H9 (cell line): Measurements from ENCODE around the gene PDXDC1. TPM values are rescaled to one million over a fixed set of nuclear protein-coding genes. Genes with fewer than 3 reads are reported as not detected.

Experiments used
- DNase-seq: peaks from one replicate; pipeline ENCODE4 v3.0.0-alpha.2; 2017
- H2AFZ ChIP-seq: one replicate; pipeline ENCODE4 v1.6.1; 2013; ENCODE audit warnings: mild to moderate bottlenecking, low read length, control low read depth, moderate library complexity
- H2AK5ac ChIP-seq: 2 replicates; pipeline ENCODE4 v1.6.1; 2013; ENCODE audit warnings: low read length, control low read depth, mixed read lengths; ENCODE audit not compliant: insufficient read length
- H2BK120ac ChIP-seq: one replicate; pipeline ENCODE4 v1.6.1; 2013; ENCODE audit warnings: low read depth, mild to moderate bottlenecking, low read length, control low read depth, inconsistent platforms; ENCODE audit not compliant: poor library complexity, severe bottlenecking
- H2BK12ac ChIP-seq: 2 replicates; pipeline ENCODE4 v1.6.1; 2013; ENCODE audit warnings: low read length, control low read depth, mixed read lengths, low read depth; ENCODE audit not compliant: insufficient read length
- H2BK15ac ChIP-seq: 2 replicates; pipeline ENCODE4 v1.6.1; 2013; ENCODE audit warnings: low read depth, low read length, control low read depth
- H2BK20ac ChIP-seq: one replicate; pipeline ENCODE4 v1.6.1; 2013; ENCODE audit warnings: low read depth, mild to moderate bottlenecking, low read length, control low read depth, inconsistent platforms; ENCODE audit not compliant: poor library complexity, severe bottlenecking
- H2BK5ac ChIP-seq: 2 replicates; pipeline ENCODE4 v1.6.1; 2013; ENCODE audit warnings: low read length, control low read depth, mixed read lengths; ENCODE audit not compliant: insufficient read length
- H3K14ac ChIP-seq: 2 replicates; pipeline ENCODE4 v1.6.1; 2013; ENCODE audit warnings: low read length, control low read depth; ENCODE audit not compliant: insufficient read depth
- H3K18ac ChIP-seq: 2 replicates; pipeline ENCODE4 v1.6.1; 2013; ENCODE audit warnings: low read depth, mild to moderate bottlenecking, mixed read lengths, low read length, control low read depth; ENCODE audit not compliant: insufficient read length
- H3K23ac ChIP-seq: 2 replicates; pipeline ENCODE4 v1.6.1; 2013; ENCODE audit warnings: low read length, control low read depth, mixed read lengths, low read depth; ENCODE audit not compliant: insufficient read length
- H3K23me2 ChIP-seq: 2 replicates; pipeline ENCODE4 v1.6.1; 2013; ENCODE audit warnings: low read depth, mild to moderate bottlenecking, mixed read lengths, low read length, control low read depth; ENCODE audit not compliant: insufficient read length, poor library complexity, severe bottlenecking
- H3K27ac ChIP-seq: 2 replicates; pipeline ENCODE4 v1.5.1; 2013; ENCODE audit warnings: low read length, control low read depth, mixed read lengths, low read depth; ENCODE audit not compliant: insufficient read length
- H3K27me3 ChIP-seq: 2 replicates; pipeline ENCODE4 v1.6.1; 2013; ENCODE audit warnings: low read length, control low read depth, inconsistent platforms; ENCODE audit not compliant: insufficient read depth
- H3K4ac ChIP-seq: 2 replicates; pipeline ENCODE4 v1.6.1; 2013; ENCODE audit warnings: low read depth, mild to moderate bottlenecking, control low read depth, inconsistent platforms, low read length, moderate library complexity
- H3K4me1 ChIP-seq: 2 replicates; pipeline ENCODE4 v1.6.1; 2013; ENCODE audit warnings: low read length, control low read depth, inconsistent platforms; ENCODE audit not compliant: insufficient read depth
- H3K4me2 ChIP-seq: 2 replicates; pipeline ENCODE4 v1.6.1; 2013; ENCODE audit warnings: low read length, control low read depth, mixed read lengths; ENCODE audit not compliant: insufficient read length, insufficient read depth
- H3K56ac ChIP-seq: 2 replicates; pipeline ENCODE4 v1.6.1; 2013; ENCODE audit warnings: low read depth, mild to moderate bottlenecking, mixed read lengths, low read length, control low read depth; ENCODE audit not compliant: insufficient read length
- H3K79me1 ChIP-seq: 2 replicates; pipeline ENCODE4 v1.6.1; 2013; ENCODE audit warnings: low read depth, mild to moderate bottlenecking, moderate library complexity, low read length, control low read depth, inconsistent platforms; ENCODE audit not compliant: insufficient read depth, poor library complexity, severe bottlenecking
- H3K79me2 ChIP-seq: 2 replicates; pipeline ENCODE4 v1.6.1; 2013; ENCODE audit warnings: low read length, control low read depth, inconsistent platforms; ENCODE audit not compliant: insufficient read depth
- H3K9ac ChIP-seq: 2 replicates; pipeline ENCODE4 v1.6.1; 2013; ENCODE audit warnings: low read length, control low read depth, mixed read lengths; ENCODE audit not compliant: insufficient read length; ENCODE audit errors: extremely low read depth
- H3K9me3 ChIP-seq: one replicate; pipeline ENCODE4 v1.6.1; 2013; ENCODE audit warnings: low read depth, low read length, inconsistent platforms; ENCODE audit not compliant: control insufficient read depth
- H3T11ph ChIP-seq: one replicate; pipeline ENCODE4 v1.6.1; 2013; ENCODE audit warnings: mild to moderate bottlenecking, low read length, control low read depth, inconsistent platforms
- H4K20me1 ChIP-seq: one replicate; pipeline ENCODE4 v1.6.1; 2013; ENCODE audit not compliant: control insufficient read depth, insufficient read length, insufficient read depth
- H4K5ac ChIP-seq: 2 replicates; pipeline ENCODE4 v1.6.1; 2013; ENCODE audit warnings: low read depth, mild to moderate bottlenecking, mixed read lengths, low read length, control low read depth; ENCODE audit not compliant: insufficient read length
- H4K8ac ChIP-seq: replicated peaks from 2 replicates; pipeline ENCODE4 v1.6.1; 2013; ENCODE audit warnings: low read length, control low read depth, mixed read lengths, low read depth; ENCODE audit not compliant: insufficient read length
- H4K91ac ChIP-seq: 2 replicates; pipeline ENCODE4 v1.6.1; 2013; ENCODE audit warnings: low read depth, mild to moderate bottlenecking, moderate library complexity, mixed read lengths, low read length, control low read depth; ENCODE audit not compliant: insufficient read length
- H3K27ac Mint-ChIP-seq, 3 experiments: 2 replicates in 2 of 3; 3 replicates in 1 of 3; pipeline ENCODE4 v1.8.0; 2020 to 2021; ENCODE audit warnings: mixed read lengths in 3 of 3, mild to moderate bottlenecking in 1 of 3, moderate library complexity in 1 of 3
- H3K27me3 Mint-ChIP-seq: 2 replicates; pipeline ENCODE4 v1.8.0; 2021; ENCODE audit warnings: low read depth, mild to moderate bottlenecking, moderate library complexity, mixed read lengths
- H3K36me3 Mint-ChIP-seq, 3 experiments: 2 replicates in 2 of 3; 3 replicates in 1 of 3; pipeline ENCODE4 v1.8.0; 2020 to 2021; ENCODE audit warnings: low read depth in 3 of 3, mixed read lengths in 3 of 3; ENCODE audit not compliant: insufficient read depth in 1 of 3
- H3K4me1 Mint-ChIP-seq, 2 experiments: 2 replicates each; pipeline ENCODE4 v1.8.0; 2020; ENCODE audit warnings: mixed read lengths in 2 of 2
- H3K4me3 Mint-ChIP-seq, 2 experiments: 2 replicates in 1 of 2; 3 replicates in 1 of 2; pipeline ENCODE4 v1.8.0; 2020 to 2021; ENCODE audit warnings: mild to moderate bottlenecking in 2 of 2, mixed read lengths in 2 of 2, moderate library complexity in 1 of 2
- H3K9me3 Mint-ChIP-seq, 2 experiments: 2 replicates in 1 of 2; 3 replicates in 1 of 2; pipeline ENCODE4 v1.8.0; 2020; ENCODE audit warnings: mild to moderate bottlenecking in 2 of 2, mixed read lengths in 2 of 2, moderate library complexity in 1 of 2
- WGBS: extraction: QIAGEN DNeasy Blood & Tissue Kit; methylation state at CpG from one replicate; pipeline ENCODE4 v1.1.7; 2013; ENCODE audit warnings: missing lambda C conversion rate, low lambda C conversion rate, mixed read lengths; ENCODE audit not compliant: insufficient read length; ENCODE audit errors: extremely low coverage; 5-methylcytosine and 5-hydroxymethylcytosine counted together
- total RNA-seq: library from RNA; stranded (reverse); gene quantifications from 2 replicates; pipeline ENCODE4 v1.2.1, GENCODE V29; 2021
- TF ChIP-seq, protein P1 (sequence below): fragments of 200-600 bp; sonication (generic); conservative IDR thresholded peaks from 3 replicates; pipeline ENCODE4 v1.8.0; 2021; ENCODE audit warnings: antibody characterized with exemption, mild to moderate bottlenecking

PDXDC1 gene
- total RNA-seq, 1 experiment from 2014 or later: 112 TPM

GRCh38 chr16:15041271-15042004 lies 66.6 kb downstream of the PDXDC1 start:
- TF ChIP-seq, protein P1, sequence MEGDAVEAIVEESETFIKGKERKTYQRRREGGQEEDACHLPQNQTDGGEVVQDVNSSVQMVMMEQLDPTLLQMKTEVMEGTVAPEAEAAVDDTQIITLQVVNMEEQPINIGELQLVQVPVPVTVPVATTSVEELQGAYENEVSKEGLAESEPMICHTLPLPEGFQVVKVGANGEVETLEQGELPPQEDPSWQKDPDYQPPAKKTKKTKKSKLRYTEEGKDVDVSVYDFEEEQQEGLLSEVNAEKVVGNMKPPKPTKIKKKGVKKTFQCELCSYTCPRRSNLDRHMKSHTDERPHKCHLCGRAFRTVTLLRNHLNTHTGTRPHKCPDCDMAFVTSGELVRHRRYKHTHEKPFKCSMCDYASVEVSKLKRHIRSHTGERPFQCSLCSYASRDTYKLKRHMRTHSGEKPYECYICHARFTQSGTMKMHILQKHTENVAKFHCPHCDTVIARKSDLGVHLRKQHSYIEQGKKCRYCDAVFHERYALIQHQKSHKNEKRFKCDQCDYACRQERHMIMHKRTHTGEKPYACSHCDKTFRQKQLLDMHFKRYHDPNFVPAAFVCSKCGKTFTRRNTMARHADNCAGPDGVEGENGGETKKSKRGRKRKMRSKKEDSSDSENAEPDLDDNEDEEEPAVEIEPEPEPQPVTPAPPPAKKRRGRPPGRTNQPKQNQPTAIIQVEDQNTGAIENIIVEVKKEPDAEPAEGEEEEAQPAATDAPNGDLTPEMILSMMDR: no peak; the same call in 2 of the 3 replicates
- Histone ChIP-seq H4K8ac (no peak overlapping the region), H3K56ac (no peak overlapping the region), H4K20me1 (no peaks in the 10 kb centered on the region), H3K27ac (no peak overlapping the region), H3K79me1 (no peaks in the 10 kb centered on the region), H3K79me2 (no peaks in the 10 kb centered on the region), H3K27me3 (no peaks in the 10 kb centered on the region), H3K9ac (no peak overlapping the region), H3T11ph (no peak overlapping the region), H2BK20ac (no peak overlapping the region), H2AFZ (no peak overlapping the region), H3K18ac (no peak overlapping the region), H3K4me2 (no peak overlapping the region), H4K91ac (no peak overlapping the region), H3K9me3 (no peaks in the 10 kb centered on the region), H2BK12ac (no peak overlapping the region), H2BK15ac (no peak overlapping the region), H3K23me2 (no peaks in the 10 kb centered on the region), H3K14ac (no peak overlapping the region; the same call in 1 of the 2 replicates), H2AK5ac (no peak overlapping the region), H3K4ac (no peak overlapping the region), H4K5ac (no peak overlapping the region), H2BK5ac (no peak overlapping the region), H2BK120ac (no peak overlapping the region), H3K4me1 (no peaks in the 10 kb centered on the region), H3K23ac (no peak overlapping the region)
- peak; percentile 52 for DNase-seq
- Mint-ChIP-seq H3K27ac (peak overlapping the region in 1 of 3 experiments; percentile 15; a peak in 1 of 7 replicates), H3K4me1 (no peaks in the 10 kb centered on the region), H3K4me3 (no peak overlapping the region), H3K27me3 (no peaks in the 10 kb centered on the region), H3K9me3 (no peaks in the 10 kb centered on the region), H3K36me3 (peaks cover 9 to 68% (median 50%) of the 10 kb centered on the region in 3 experiments; a peak in 6 of 7 replicates)
- WGBS: no CpG with 5 or more reads among the region's 16 CpGs
